Measurements from ENCODE around the gene SFT2D2. TPM values are rescaled to one million over a fixed set of nuclear protein-coding genes. Genes with fewer than 3 reads are reported as not detected.

Gene SFT2D2
- total RNA-seq, 1 donor from 2014 or later = 60.2 TPM

GRCh38 chr1:168246506-168246905 lies 20.7 kb downstream of the SFT2D2 start:
- Mint-ChIP-seq H3K36me3 (peaks cover 58% of the 10 kb centered on the region), H3K9me3 (peaks cover 9% of the 10 kb centered on the region), H3K4me3 (no peak overlapping the region), H3K27me3 (ENCODE audit: low read depth) (no peaks in the 10 kb centered on the region), H3K27ac (peak overlapping the region; percentile 23), H3K4me1 (peaks cover 17% of the 10 kb centered on the region)
- TF ChIP-seq, protein P1, sequence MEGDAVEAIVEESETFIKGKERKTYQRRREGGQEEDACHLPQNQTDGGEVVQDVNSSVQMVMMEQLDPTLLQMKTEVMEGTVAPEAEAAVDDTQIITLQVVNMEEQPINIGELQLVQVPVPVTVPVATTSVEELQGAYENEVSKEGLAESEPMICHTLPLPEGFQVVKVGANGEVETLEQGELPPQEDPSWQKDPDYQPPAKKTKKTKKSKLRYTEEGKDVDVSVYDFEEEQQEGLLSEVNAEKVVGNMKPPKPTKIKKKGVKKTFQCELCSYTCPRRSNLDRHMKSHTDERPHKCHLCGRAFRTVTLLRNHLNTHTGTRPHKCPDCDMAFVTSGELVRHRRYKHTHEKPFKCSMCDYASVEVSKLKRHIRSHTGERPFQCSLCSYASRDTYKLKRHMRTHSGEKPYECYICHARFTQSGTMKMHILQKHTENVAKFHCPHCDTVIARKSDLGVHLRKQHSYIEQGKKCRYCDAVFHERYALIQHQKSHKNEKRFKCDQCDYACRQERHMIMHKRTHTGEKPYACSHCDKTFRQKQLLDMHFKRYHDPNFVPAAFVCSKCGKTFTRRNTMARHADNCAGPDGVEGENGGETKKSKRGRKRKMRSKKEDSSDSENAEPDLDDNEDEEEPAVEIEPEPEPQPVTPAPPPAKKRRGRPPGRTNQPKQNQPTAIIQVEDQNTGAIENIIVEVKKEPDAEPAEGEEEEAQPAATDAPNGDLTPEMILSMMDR (IDR thresholded peaks at IDR 0.05; ENCODE audit: unreplicated experiment) = no peak
- no peak for DNase-seq (ENCODE audit: low spot score in 2 of 2, unreplicated experiment in 2 of 2)

- DNase-seq (ENCODE audit: low spot score in 2 of 2, unreplicated experiment in 2 of 2) = no peak
- H3K9me3 Mint-ChIP-seq = peaks cover 27% of the 10 kb centered on the region
- TF ChIP-seq, protein P1 (IDR thresholded peaks at IDR 0.05; ENCODE audit: unreplicated experiment) = no peak
- peaks cover 55% of the 10 kb centered on the region for H3K36me3 Mint-ChIP-seq
- no peak overlapping the region for H3K4me3 Mint-ChIP-seq
- no peaks in the 10 kb centered on the region for H3K27me3 Mint-ChIP-seq (ENCODE audit: low read depth)
- H3K27ac Mint-ChIP-seq = no peak overlapping the region
- peaks cover 5% of the 10 kb centered on the region for H3K4me1 Mint-ChIP-seq
Observed at GRCh38 chr1:168252204-168252733, 26.5 kb downstream of the SFT2D2 start.

GRCh38 chr1:168256164-168256563 lies 30.4 kb downstream of the SFT2D2 start:
- Mint-ChIP-seq H3K27ac (no peak overlapping the region), H3K4me1 (peaks cover under 1% of the 10 kb centered on the region), H3K36me3 (peaks cover 48% of the 10 kb centered on the region), H3K27me3 (ENCODE audit: low read depth) (no peaks in the 10 kb centered on the region), H3K9me3 (peaks cover 33% of the 10 kb centered on the region), H3K4me3 (no peak overlapping the region)
- TF ChIP-seq, protein P1 (IDR thresholded peaks at IDR 0.05; ENCODE audit: unreplicated experiment) = no peak
- DNase-seq (ENCODE audit: low spot score in 2 of 2, unreplicated experiment in 2 of 2) = no peak

DNA sequence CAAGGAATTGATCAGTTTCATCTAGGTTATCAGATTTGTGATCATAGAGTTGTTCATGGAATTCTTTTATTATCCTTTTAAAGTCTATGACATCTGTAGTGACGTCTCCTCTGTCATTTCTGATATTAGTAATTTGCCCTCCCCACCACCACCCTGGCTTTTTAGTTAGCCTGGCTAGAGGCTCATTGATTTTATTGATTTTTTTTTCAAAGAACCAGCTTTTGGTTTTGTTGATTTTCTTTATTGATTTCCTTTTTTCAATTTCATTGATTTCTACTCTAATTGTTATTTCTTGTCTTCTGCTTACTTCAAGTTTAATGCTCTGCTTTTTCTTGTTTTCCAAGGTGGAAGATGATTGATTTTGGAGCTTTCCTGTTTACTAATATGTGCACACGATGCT lies 31.6 kb downstream of the SFT2D2 start:
- peaks cover 7% of the 10 kb centered on the region for H3K4me1 Mint-ChIP-seq
- no peaks in the 10 kb centered on the region for H3K27me3 Mint-ChIP-seq (ENCODE audit: low read depth)
- H3K9me3 Mint-ChIP-seq = peaks cover 33% of the 10 kb centered on the region
- no peak for DNase-seq (ENCODE audit: low spot score in 2 of 2, unreplicated experiment in 2 of 2)
- TF ChIP-seq, protein P1 (IDR thresholded peaks at IDR 0.05; ENCODE audit: unreplicated experiment) = no peak
- peaks cover 50% of the 10 kb centered on the region for H3K36me3 Mint-ChIP-seq
- no peak overlapping the region for H3K27ac Mint-ChIP-seq
- H3K4me3 Mint-ChIP-seq = no peak overlapping the region

- peaks cover 7% of the 10 kb centered on the region for H3K4me1 Mint-ChIP-seq
- no peak for DNase-seq (ENCODE audit: low spot score in 2 of 2, unreplicated experiment in 2 of 2)
- no peak overlapping the region for H3K4me3 Mint-ChIP-seq
- no peak overlapping the region for H3K27ac Mint-ChIP-seq
- peaks cover 51% of the 10 kb centered on the region for H3K36me3 Mint-ChIP-seq
- H3K27me3 Mint-ChIP-seq (ENCODE audit: low read depth) = no peaks in the 10 kb centered on the region
- TF ChIP-seq, protein P1 (IDR thresholded peaks at IDR 0.05; ENCODE audit: unreplicated experiment) = no peak
- H3K9me3 Mint-ChIP-seq = peaks cover 39% of the 10 kb centered on the region
Observed at GRCh38 chr1:168259567-168259966, 33.8 kb downstream of the SFT2D2 start.

DNA sequence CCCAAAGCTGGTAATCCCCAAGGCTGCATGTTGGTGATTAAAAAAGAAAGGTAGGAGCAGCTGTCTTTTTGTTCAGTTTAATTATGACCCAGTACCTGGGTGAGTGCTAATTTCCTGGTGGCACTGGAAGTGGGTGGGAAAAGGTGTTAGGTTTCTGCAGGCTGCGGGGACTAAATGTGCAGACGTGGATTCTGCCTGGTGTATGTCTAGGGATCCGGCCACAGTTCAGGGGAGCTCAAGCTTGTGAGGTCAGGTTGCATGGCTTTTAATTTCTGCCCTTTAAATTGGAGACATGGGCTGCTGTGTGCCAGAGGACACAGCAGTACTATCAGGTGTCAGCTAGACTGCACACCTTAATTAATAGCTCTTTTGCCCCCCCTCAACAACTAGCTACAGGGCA lies 34.6 kb downstream of the SFT2D2 start:
- peaks cover 35% of the 10 kb centered on the region for H3K9me3 Mint-ChIP-seq
- TF ChIP-seq, protein P1 (IDR thresholded peaks at IDR 0.05; ENCODE audit: unreplicated experiment) = no peak
- DNase-seq (ENCODE audit: low spot score in 2 of 2, unreplicated experiment in 2 of 2) = no peak
- peaks cover 44% of the 10 kb centered on the region for H3K36me3 Mint-ChIP-seq
- H3K4me3 Mint-ChIP-seq = no peak overlapping the region
- peaks cover 7% of the 10 kb centered on the region for H3K4me1 Mint-ChIP-seq
- H3K27me3 Mint-ChIP-seq (ENCODE audit: low read depth) = no peaks in the 10 kb centered on the region
- no peak overlapping the region for H3K27ac Mint-ChIP-seq
